Measurements from ENCODE around the gene ZNF804A. TPM values are rescaled to one million over a fixed set of nuclear protein-coding genes. Genes with fewer than 3 reads are reported as not detected.

The ZNF804A gene
- total RNA-seq, 1 donor from 2014 or later = not detected

- TF ChIP-seq CTCF (IDR thresholded peaks at IDR 0.05; ENCODE audit: insufficient read depth, low read length, poor library complexity, severe bottlenecking) = no peak
- no peak for DNase-seq (ENCODE audit: low read depth)
- Histone ChIP-seq H3K36me3 (ENCODE audit: control insufficient read depth, insufficient read depth, low read length) (no peaks in the 10 kb centered on the region), H3K27me3 (ENCODE audit: control insufficient read depth, insufficient read depth, low read length) (no peaks in the 10 kb centered on the region), H3K4me3 (ENCODE audit: low read depth, low read length) (no peak overlapping the region)
Measured at GRCh38 chr2:184644685-184645084, 46.4 kb downstream of the ZNF804A start.

- Histone ChIP-seq H3K27me3 (ENCODE audit: control insufficient read depth, insufficient read depth, low read length) (no peaks in the 10 kb centered on the region), H3K4me3 (ENCODE audit: low read depth, low read length) (no peak overlapping the region), H3K36me3 (ENCODE audit: control insufficient read depth, insufficient read depth, low read length) (no peaks in the 10 kb centered on the region)
- peak; percentile 61 for DNase-seq (ENCODE audit: low read depth)
- no peak for TF ChIP-seq CTCF (IDR thresholded peaks at IDR 0.05; ENCODE audit: insufficient read depth, low read length, poor library complexity, severe bottlenecking)
Measured at GRCh38 chr2:184646177-184646576, 47.8 kb downstream of the ZNF804A start.

GRCh38 chr2:184646593-184646992, 48.3 kb downstream of the ZNF804A start:
- DNase-seq (ENCODE audit: low read depth) = no peak
- no peak for TF ChIP-seq CTCF (IDR thresholded peaks at IDR 0.05; ENCODE audit: insufficient read depth, low read length, poor library complexity, severe bottlenecking)
- Histone ChIP-seq H3K4me3 (ENCODE audit: low read depth, low read length) (no peak overlapping the region), H3K36me3 (ENCODE audit: control insufficient read depth, insufficient read depth, low read length) (no peaks in the 10 kb centered on the region), H3K27me3 (ENCODE audit: control insufficient read depth, insufficient read depth, low read length) (no peaks in the 10 kb centered on the region)

GRCh38 chr2:184654945-184655344, 56.6 kb downstream of the ZNF804A start:
- Histone ChIP-seq H3K27me3 (ENCODE audit: control insufficient read depth, insufficient read depth, low read length) (no peaks in the 10 kb centered on the region), H3K4me3 (ENCODE audit: low read depth, low read length) (no peak overlapping the region), H3K36me3 (ENCODE audit: control insufficient read depth, insufficient read depth, low read length) (no peaks in the 10 kb centered on the region)
- DNase-seq (ENCODE audit: low read depth) = peak; percentile 12
- TF ChIP-seq CTCF (IDR thresholded peaks at IDR 0.05; ENCODE audit: insufficient read depth, low read length, poor library complexity, severe bottlenecking) = no peak

GRCh38 chr2:184677171-184677570, 78.8 kb downstream of the ZNF804A start:
- Histone ChIP-seq H3K27me3 (ENCODE audit: control insufficient read depth, insufficient read depth, low read length) (no peaks in the 10 kb centered on the region), H3K4me3 (ENCODE audit: low read depth, low read length) (no peak overlapping the region), H3K36me3 (ENCODE audit: control insufficient read depth, insufficient read depth, low read length) (no peaks in the 10 kb centered on the region)
- no peak for TF ChIP-seq CTCF (IDR thresholded peaks at IDR 0.05; ENCODE audit: insufficient read depth, low read length, poor library complexity, severe bottlenecking)
- no peak for DNase-seq (ENCODE audit: low read depth)

- Histone ChIP-seq H3K4me3 (ENCODE audit: low read depth, low read length) (no peak overlapping the region), H3K36me3 (ENCODE audit: control insufficient read depth, insufficient read depth, low read length) (no peaks in the 10 kb centered on the region), H3K27me3 (ENCODE audit: control insufficient read depth, insufficient read depth, low read length) (no peaks in the 10 kb centered on the region)
- no peak for DNase-seq (ENCODE audit: low read depth)
- no peak for TF ChIP-seq CTCF (IDR thresholded peaks at IDR 0.05; ENCODE audit: insufficient read depth, low read length, poor library complexity, severe bottlenecking)
Measured at GRCh38 chr2:184679219-184680018, 81.1 kb downstream of the ZNF804A start.
